ENCODE measurements around the gene KCNJ15.
A peak's percentile ranks its signal among the peaks of the same experiment; 100 is the strongest.
"Not testable (repeated sequence)": the region's sequence is repeated elsewhere in the genome, so short reads cannot be mapped to it uniquely, and the experiment has no call there.

KCNJ15 gene

GRCh38 chr21:38244885-38245869 lies 11.6 kb upstream of the KCNJ15 start:
- TF ChIP-seq, protein P1, sequence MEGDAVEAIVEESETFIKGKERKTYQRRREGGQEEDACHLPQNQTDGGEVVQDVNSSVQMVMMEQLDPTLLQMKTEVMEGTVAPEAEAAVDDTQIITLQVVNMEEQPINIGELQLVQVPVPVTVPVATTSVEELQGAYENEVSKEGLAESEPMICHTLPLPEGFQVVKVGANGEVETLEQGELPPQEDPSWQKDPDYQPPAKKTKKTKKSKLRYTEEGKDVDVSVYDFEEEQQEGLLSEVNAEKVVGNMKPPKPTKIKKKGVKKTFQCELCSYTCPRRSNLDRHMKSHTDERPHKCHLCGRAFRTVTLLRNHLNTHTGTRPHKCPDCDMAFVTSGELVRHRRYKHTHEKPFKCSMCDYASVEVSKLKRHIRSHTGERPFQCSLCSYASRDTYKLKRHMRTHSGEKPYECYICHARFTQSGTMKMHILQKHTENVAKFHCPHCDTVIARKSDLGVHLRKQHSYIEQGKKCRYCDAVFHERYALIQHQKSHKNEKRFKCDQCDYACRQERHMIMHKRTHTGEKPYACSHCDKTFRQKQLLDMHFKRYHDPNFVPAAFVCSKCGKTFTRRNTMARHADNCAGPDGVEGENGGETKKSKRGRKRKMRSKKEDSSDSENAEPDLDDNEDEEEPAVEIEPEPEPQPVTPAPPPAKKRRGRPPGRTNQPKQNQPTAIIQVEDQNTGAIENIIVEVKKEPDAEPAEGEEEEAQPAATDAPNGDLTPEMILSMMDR (conservative IDR thresholded peaks at IDR 0.05; ENCODE audit: low read depth, low read length): no peak
- H3K4me1 ChIP-seq (ENCODE audit: low read depth, poor library complexity, severe bottlenecking): peaks cover 50% of the 10 kb centered on the region
- H3K27me3 ChIP-seq (ENCODE audit: insufficient read depth, low read depth): no peaks in the 10 kb centered on the region
- H3K9ac ChIP-seq: no peak overlapping the region
- H3K4me2 ChIP-seq: peak overlapping the region; percentile 31
- no peak overlapping the region for H3K4me3 ChIP-seq (IDR thresholded peaks at IDR 0.05; ENCODE audit: insufficient read depth, low read depth, low read length)
- peak overlapping the region; percentile 76 for H3K27ac ChIP-seq
- H3K36me3 ChIP-seq (ENCODE audit: insufficient read depth): no peaks in the 10 kb centered on the region
- H4K20me1 ChIP-seq (ENCODE audit: insufficient read depth): no peaks in the 10 kb centered on the region
- H2AFZ ChIP-seq (ENCODE audit: low read depth): peak overlapping the region; percentile 26; the same call in 1 of the 2 replicates
- H3K79me2 ChIP-seq (ENCODE audit: insufficient read depth, low read depth): no peaks in the 10 kb centered on the region

- TF ChIP-seq, protein P1 (conservative IDR thresholded peaks at IDR 0.05; ENCODE audit: low read depth, low read length): no peak
- no peaks in the 10 kb centered on the region for H3K79me2 ChIP-seq (ENCODE audit: insufficient read depth, low read depth)
- no peaks in the 10 kb centered on the region for H4K20me1 ChIP-seq (ENCODE audit: insufficient read depth)
- no peaks in the 10 kb centered on the region for H3K36me3 ChIP-seq (ENCODE audit: insufficient read depth)
- peaks cover 38% of the 10 kb centered on the region for H3K4me1 ChIP-seq (ENCODE audit: low read depth, poor library complexity, severe bottlenecking)
- no peak overlapping the region for H3K27ac ChIP-seq
- no peak overlapping the region for H3K4me2 ChIP-seq
- no peaks in the 10 kb centered on the region for H3K27me3 ChIP-seq (ENCODE audit: insufficient read depth, low read depth)
- H3K9ac ChIP-seq: no peak overlapping the region
- no peak overlapping the region for H2AFZ ChIP-seq (ENCODE audit: low read depth)
- no peak overlapping the region for H3K4me3 ChIP-seq (IDR thresholded peaks at IDR 0.05; ENCODE audit: insufficient read depth, low read depth, low read length)
Observed at GRCh38 chr21:38246511-38246910, 10.3 kb upstream of the KCNJ15 start.

DNA sequence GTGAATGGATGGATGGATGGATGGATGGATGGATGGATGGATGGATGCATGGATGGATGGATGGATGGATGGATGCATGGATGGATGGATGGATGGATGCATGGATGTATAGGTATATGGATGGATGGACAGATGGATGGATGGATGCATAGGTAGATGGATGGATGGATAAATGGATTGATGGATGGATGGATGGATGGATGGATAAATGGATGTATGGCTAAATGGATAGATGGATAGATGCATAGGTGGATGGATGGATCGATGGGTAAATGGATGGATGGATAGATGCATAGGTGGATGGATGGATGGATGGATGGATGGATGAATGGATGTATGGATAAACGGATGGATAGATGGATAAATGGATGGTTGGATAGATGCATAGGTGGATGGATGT lies 9.7 kb upstream of the KCNJ15 start:
- H3K4me1 ChIP-seq (ENCODE audit: low read depth, poor library complexity, severe bottlenecking): peaks cover 38% of the 10 kb centered on the region
- not testable (repeated sequence) for H3K79me2 ChIP-seq (ENCODE audit: insufficient read depth, low read depth); H2AFZ ChIP-seq (ENCODE audit: low read depth); H3K27me3 ChIP-seq (ENCODE audit: insufficient read depth, low read depth); H3K4me3 ChIP-seq (IDR thresholded peaks at IDR 0.05; ENCODE audit: insufficient read depth, low read depth, low read length); H3K36me3 ChIP-seq (ENCODE audit: insufficient read depth); H3K9ac ChIP-seq; H4K20me1 ChIP-seq (ENCODE audit: insufficient read depth); H3K27ac ChIP-seq; H3K4me2 ChIP-seq

DNA sequence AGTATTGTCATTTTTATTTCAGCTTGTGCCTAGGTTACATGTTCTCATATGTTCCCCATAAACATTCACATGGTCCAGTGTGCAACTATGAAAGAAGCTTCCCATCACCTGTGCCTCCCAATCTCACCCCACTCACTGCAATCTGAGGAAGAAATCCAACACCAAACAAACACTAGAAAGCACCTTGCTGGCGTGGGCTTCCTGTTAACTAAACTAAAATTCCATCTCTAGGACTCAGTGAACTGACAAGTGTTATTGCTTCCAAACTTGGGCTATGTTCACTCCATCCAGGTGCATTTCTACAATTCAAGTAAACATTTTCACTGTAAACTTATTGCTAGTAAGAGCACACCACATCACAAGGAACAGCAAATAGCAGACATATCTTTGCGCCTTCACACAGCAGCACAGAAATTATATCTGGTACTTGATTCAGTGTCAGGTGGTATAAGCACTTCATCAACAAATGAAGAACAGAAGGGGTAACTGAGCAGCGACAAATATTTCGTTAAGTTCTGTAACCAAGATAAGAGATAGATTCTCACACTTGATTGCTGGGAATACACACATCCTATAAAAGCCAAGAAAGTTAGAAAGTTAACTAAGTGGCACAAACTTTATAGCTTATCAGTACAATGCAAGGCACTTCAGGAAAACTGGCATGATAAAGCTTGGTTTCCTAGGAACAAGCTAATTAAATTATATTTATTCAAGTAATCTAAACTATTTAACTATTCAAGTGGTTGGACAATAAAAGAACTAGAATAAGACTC lies 8.9 kb upstream of the KCNJ15 start:
- Histone ChIP-seq H3K79me2 (ENCODE audit: insufficient read depth, low read depth) (no peaks in the 10 kb centered on the region), H3K27ac (no peak overlapping the region), H3K27me3 (ENCODE audit: insufficient read depth, low read depth) (no peaks in the 10 kb centered on the region), H3K4me3 (IDR thresholded peaks at IDR 0.05; ENCODE audit: insufficient read depth, low read depth, low read length) (no peak overlapping the region), H3K36me3 (ENCODE audit: insufficient read depth) (no peaks in the 10 kb centered on the region), H4K20me1 (ENCODE audit: insufficient read depth) (no peaks in the 10 kb centered on the region), H3K9ac (no peak overlapping the region), H2AFZ (ENCODE audit: low read depth) (no peak overlapping the region), H3K4me2 (no peak overlapping the region), H3K4me1 (ENCODE audit: low read depth, poor library complexity, severe bottlenecking) (peaks cover 34% of the 10 kb centered on the region)
- TF ChIP-seq, protein P1 (conservative IDR thresholded peaks at IDR 0.05; ENCODE audit: low read depth, low read length): no peak

All from KMS-11 (cell line).